CD4-positive, alpha-beta T cell treated with Interleukin-6 for 4 hours (primary cell): Measurements from ENCODE around the gene CAMTA1.
"Not testable (repeated sequence)": the region's sequence is repeated elsewhere in the genome, so short reads cannot be mapped to it uniquely, and the experiment has no call there.

ENCODE experiments used
- DNase-seq: peaks from one replicate; pipeline ENCODE4 v3.0.0-alpha.2; 2020; ENCODE audit warnings: mixed read lengths

The CAMTA1 gene

DNA sequence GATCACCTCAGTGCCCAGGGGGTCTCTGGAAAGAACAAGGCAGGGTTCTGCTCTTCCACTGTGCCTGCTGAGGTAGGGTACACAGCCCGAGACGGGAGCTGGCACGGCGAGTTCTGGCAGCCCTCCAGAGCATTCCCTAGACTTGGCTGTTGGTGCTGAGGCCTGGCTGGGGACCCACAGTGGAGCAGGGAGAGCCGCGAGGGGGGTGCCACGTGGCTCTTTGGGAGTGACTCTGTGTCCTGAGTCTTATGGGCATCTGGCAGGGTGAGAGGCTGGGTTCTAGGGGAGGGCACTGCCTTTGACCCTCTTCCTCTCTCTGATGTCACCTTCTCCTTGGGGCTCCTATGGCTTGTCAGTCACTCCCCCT is 336.4 kb downstream of the CAMTA1 start:
- no peak for DNase-seq

DNA sequence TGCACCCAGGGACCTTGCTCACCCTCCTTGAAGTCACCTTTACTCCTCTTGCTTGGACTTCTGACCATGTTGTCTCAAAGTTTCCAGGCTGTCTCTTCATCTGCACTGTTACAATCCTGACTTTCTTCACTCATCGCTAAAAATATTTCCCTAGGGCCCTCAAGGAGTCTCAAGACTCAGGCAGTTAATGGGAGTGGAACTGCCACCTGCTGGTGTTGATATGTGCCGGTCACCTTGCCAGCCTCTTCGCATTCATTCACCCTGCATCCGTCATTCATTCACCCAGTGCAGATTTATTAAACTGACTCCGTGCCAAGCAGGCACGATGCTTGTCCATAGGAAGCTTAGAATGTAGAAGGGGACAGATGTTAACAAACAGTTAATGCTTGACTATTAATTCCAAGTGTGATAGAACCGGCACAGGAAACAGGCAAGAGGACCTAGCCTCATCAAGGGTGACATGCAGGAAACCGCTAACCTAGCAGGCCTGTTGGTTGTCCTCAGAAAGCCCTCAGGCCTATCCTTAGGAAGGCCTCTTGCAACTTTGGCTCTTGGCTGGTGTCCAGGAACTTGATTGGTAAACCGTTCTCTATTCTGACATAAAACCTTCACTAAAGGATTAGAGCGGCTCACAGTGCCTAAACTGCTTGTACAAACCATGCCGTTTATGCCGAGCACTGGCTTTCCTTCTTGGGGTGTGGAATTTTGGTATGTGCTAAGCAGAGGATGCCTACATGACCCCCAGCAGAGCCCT is 342.2 kb downstream of the CAMTA1 start:
- DNase-seq = no peak

DNA sequence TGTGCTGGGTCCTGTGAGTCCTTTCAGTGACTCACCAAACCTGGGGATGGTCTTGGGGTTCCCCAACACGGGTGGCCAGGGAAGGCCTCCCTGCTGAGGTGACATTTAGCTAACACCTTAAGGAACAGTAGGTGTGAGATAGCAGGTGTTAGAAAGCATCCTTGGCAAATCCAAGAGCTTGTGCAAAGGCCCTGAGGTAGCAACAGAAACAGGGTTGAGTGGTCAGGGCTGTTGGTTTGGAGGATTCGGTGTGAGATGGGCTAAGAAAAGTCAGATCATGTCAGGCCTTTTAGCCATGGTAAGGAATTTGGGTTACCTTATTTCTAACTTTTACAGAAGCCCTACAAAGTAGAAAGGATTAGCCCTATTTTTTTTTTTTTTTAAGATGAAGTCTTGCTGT is 343.0 kb downstream of the CAMTA1 start:
- DNase-seq = no peak

DNA sequence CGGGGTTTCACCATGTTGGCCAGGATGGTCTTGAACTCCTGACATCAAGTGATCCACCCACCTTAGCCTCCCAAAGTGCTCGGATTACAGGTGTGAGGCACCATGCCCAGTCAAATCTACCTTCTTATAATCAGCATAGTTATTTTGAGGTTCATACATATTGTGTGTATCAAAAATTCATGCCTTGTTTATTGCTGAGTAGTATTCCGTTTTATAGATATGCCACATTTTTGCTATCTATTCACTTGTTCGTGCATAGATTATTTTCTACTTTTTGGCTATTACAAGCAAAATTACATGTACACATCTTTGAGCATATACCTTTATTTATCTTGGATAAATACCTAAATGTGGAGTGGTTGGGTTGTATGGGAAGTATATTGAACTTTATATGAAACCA is 344.9 kb downstream of the CAMTA1 start:
- no peak for DNase-seq

DNA sequence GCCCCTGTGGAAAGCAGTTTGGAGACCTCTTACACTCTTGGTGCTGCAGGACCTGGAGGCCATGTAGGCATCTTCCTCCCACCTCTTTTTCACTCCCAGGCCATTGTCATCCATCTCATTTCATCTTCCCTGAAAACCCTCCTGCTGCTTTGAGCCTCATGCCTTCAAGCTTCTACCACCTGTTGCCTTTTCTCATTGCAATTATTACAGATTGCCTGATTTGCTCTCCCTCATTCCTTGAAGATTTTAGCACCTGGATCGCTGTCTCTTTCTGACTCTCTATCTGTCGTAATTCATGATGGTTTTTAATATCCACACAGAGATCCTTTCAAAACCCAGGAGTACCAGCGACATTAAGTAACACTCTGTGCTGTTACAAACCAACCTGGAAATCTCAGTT is 350.2 kb downstream of the CAMTA1 start:
- no peak for DNase-seq

DNA sequence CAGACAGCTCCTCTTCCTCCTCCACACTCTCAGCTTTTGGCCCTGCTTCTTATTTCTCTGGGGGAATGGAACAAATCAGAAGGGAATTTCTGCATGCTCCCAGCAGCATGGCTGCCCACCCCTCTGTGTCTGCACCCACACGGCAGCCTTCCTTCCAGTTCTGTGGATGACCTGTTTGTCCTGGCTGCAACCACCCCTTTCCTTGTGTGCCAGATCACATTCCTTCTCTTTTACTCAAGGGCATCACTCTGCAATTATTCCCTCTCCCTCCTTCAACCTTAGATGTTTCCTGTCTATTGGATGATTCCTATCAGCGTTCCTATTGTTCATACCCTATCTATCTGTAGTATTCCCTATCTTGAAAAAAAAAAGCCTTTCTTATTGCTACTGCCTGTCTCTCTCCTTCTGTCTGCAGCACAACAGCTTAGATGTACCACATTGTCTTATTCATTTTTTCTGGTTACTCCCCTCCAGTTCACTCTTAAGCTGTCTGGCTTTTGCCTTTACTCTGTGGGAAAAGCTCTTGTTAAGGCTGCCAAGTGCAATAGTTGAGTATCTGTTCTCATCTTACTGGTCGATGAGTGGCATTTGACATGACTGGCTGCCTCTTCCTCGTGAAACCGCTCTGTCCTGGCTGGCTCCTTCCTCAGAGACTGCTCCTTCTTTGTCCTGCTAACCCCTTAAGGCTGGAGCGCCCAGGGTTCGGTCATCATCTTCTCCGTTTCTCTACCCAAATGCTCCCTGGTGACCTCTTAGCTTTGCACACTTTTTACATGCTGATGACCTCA is 351.1 kb downstream of the CAMTA1 start:
- no peak for DNase-seq

DNA sequence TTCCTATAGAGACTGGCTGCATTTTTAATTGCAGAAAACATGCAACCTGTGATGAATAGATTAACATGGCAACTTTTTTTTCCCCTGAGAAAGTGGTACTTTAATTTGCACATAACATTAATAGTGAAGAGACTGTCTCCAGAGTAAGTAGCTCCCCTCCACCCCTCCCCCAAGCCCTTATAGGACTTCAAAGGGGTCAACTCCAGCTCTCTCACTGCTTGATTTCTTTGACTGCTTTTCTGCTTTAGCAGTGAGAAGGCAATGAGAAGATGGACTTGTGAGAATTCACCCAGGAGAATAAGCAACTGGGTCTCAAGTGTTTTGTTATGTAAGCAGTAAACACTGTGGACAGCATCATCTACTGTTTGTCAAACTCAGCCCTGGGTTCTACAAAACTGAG is 355.0 kb downstream of the CAMTA1 start:
- DNase-seq = no peak

DNA sequence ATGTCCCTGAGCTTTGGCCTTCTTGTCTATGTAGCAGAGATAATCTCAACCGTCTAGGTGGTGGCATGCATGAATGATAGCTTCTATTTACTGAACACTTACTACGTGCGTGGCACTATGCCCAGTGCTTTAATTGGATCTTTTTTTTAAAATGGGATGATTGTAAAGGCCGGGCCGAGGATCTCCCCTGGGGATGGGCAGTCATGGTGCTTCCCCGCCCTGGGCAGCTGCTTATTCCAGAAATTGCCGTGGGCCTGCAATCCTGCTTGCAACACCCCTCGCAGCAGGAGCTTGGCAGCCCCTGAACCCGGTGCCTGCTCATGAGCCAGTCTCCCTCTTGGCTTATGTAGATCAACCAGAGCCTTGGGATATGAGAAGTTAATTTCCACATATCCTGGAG is 360.7 kb downstream of the CAMTA1 start:
- DNase-seq = no peak

DNA sequence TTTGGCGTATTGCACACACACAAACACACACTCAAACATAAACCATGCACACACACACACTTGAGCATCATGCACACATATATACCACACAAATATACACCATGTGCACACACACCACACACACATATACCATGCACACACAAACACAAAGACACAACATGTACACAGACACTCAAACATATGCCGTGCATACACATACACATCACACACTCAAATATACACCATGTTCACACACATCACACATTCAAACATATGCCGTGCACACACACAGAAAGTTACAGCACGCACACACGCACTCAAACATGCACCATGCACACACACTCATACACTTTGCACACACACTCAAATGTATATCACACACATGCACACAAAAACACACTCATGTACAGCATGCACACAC is 361.5 kb downstream of the CAMTA1 start:
- DNase-seq = no peak

DNA sequence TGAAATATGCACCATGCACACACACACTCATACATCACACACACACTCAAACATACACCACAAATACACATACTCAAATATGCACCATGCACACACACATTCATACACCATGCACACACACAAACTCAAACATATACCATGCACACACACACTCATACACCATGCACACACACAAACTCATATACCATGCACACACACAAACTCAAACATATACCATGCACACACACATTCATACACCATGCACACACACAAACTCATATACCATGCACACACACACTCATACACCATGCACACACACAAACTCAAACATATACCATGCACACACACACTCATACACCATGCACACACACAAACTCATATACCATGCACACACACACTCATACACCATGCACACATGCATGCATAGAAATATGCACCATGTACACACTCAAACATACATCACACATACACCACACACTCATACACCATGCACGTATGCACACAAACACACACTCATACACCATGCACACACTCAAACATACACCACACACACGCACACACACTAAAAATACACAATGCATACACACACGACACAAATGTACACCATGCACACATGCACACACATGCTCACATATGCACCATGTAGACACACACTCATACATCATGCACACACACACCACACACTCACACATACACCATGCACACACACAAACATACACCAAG is 362.5 kb downstream of the CAMTA1 start:
- DNase-seq = not testable (repeated sequence)

DNA sequence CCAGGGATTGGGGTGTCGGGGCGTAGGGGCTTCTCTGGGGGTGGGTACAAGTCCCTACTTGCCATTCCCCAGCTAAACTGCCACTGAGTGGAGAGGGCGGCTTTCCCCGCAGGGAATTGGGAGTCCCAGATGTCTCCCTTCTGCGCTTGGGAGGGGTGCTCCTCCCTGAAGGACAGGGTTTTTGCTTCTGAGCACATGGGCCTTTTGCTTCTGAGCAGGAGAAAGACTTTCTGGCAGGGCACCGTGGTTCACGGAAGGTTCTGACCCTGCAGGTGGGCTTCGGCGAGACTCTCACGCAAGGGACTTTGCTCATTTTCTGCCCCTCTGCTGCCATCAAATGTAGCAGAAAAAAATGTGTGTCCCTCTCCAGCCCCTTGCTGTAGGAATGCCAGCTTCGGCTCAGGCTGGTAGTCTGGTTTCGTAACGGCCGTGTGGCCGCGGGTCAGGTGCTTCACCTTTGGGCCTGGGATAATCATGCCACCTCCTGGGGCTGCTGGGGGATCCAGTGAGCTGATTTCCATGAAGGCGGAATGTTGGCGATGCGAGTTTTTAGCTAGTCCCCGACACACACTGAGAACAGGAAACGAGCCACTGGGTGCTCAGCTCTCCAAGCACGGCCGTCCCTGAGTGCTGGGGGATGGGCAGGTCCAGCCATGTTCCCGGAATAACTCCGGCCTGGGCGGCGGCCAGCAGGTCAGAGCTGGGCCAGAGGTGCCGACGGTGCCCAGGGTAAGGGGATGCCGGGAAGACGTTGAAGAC is 364.0 kb downstream of the CAMTA1 start:
- no peak for DNase-seq

DNA sequence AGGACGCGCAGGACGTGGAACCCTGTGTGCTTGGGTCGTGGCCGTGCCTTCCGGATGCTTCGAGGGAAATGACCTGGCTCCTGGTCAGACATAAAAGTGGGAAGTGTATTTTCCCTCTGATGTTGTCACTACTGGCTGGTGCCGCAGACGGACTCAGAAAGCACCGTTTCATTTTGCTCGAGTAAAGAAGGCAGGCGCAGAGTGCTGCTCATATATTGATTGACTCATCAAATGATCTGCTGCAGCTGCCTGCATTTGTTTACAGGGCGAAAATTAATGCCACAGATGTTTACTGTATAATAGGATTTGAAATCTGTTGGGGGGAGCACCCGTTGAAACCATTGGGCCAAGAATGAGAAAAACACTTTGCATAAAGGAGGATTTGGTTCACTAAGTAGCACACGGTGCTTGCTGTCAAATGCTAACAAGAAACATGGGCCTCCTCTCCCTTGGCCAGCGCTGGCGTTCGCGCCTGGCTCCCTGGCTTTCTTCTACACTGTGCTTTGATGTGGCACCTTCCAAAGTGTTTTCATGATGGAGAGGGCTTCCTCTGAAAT is 365.5 kb downstream of the CAMTA1 start:
- no peak for DNase-seq

DNA sequence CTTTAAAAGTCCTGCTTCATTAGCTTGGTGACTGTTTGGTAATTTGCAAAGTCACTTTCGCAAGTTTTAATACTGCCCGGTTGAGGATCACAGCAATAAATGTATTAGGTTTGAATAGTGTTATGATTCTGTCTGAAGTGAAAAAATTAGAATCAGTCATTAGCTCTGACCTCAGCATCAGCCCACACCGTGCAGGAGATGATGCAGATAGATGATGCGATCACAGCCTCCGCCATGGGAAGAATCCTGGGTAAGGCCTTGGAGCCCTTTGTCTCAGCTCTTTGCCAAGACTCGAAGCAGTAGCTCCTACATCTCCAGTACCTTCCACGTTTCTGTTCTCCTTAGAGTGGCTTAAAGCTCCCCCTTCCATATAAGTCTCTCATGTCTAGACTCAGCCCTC is 366.7 kb downstream of the CAMTA1 start:
- DNase-seq = no peak

DNA sequence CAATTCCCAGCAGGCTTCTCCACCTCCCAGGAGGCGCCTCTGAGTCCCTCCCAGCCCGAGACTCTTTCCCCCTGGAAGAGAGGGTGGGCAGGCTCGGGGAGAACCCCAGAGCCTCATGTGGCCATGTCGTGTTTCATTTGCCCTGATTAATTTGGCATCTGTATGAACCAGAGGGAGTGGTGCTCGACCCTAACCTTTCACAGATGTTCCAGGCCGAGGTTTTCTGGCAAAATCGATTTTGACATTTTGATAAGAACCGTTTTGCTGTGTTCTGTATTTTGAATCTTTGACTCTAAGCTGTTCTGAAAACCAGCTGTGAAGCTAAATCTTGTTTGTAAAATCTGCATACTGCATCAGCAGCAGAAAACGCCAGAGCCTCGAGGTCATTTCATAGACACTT is 367.4 kb downstream of the CAMTA1 start:
- no peak for DNase-seq

DNA sequence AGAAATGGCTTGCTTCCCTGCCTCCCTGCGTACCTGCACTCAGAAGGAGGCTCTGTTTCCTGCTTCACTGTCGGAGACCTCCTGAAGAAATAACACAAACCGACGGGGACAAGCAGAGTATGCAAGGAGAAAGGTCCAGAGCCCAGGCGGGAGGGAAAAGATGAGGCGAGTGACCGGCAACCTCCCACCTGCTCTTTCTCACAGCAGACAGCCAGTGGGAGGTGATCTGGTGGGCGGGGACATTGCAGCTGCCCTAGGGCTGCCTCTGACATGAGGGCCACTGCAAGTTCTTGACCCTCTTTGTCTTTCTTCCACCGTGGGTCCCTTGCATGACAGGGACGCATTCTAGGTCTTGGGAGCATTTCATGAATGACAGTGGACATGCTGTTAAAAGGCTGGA is 368.2 kb downstream of the CAMTA1 start:
- DNase-seq = no peak

DNA sequence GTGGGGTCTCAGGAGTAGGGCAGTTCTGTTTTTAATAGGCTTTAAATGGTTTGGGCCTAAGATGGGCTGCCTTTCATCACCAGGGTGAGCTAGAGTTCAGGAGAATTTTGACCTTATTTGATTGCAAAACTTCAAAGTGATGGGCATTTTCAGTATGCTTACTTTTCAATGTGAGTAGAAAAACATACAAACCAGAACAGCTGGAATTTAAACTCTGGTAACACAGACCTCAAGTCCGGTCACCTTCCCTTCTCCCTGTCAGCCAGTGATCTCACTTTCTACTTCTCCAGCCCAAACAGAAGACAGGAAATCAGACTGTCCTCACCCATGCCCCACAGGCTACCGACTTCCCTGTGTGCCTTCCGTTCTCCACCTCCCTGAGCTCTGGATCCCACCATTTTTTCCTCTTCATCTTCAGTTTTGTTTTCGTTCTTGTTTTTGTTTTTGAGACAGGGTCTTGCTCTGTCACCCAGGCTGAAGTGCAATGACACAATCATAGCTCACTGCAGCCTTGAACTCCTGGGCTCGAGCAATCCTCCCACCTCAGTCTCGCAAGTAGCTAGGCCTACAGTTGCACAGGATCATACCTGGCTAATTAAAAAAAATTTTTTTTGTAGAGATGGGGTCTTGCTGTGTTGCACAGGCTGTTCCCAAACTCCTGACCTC is 374.0 kb downstream of the CAMTA1 start:
- no peak for DNase-seq

DNA sequence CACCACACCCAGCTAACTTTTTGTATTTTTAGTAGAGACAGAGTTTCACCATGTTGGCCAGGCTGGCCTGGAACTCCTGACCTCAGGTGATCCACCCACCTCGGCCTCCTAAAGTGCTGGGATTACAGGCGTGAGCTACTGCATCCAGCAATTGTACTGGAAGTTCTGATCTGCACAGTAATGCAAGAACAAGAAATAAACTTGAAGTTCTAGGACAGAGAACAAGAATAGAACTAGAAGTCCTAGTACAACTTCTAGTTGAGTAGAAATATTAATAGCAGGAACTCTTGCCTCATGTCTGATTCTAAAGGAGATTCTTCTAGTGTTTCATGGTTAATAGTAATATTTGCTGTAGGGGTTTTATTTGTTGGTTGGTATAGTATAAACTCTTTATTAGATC is 383.3 kb downstream of the CAMTA1 start:
- DNase-seq = not testable (repeated sequence)

DNA sequence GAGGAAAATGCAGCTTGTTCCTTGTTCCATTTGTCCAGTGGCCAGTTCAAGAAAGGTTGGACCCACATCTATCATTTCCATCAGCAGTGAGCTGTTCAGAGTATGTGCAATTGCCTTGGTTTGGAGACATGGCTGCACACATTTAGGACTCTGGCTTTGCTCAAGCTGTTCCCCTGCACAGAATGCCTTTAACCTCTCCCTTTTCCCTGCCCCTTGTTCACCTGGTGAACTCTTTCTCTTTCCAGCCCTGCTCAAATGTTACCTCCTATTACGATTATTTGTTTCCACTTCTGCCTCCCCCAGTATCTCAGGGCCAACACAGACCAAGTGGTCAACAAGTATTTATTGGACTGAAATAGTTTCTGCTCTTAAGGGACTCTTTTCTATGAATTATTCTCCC is 385.9 kb downstream of the CAMTA1 start:
- DNase-seq = no peak

DNA sequence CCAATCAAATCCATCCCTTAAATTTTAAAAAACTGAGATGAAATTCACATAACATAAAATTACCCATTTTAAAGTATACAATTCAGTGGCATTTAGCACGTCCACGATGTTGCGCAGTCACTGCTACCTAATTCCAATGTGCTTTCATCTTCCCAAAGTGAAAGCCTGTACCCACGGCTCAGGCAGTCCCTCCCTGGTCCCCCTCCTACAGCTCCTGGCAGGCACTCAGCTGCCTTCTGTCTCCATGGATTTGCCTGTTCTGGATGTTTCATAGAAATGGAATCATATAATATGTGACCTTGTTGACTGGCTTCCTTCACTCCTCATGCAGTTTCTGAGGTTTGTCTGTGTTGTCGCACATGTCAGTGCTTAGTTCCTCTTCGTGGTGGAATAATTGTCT is 386.3 kb downstream of the CAMTA1 start:
- DNase-seq = no peak

DNA sequence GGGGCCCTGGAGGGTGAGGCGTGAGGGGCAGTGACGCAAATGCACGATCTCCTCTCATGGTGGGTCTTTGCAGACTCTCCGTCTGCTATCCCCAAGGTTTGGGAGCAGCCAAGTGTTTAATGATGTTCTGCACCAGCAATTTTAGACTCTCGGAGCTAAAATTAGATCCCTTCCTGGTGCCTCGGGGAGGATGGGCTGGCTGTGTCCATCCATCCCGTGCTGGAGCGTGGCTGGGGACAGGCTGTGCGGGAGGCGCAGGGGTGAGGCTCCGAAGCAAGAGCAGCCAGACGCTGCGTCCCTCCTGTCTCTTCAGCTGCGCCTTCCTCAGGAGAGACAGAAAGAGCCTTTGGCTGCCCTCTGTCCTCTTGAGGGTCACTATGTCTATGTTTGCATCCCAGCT is 387.6 kb downstream of the CAMTA1 start:
- DNase-seq = no peak

DNA sequence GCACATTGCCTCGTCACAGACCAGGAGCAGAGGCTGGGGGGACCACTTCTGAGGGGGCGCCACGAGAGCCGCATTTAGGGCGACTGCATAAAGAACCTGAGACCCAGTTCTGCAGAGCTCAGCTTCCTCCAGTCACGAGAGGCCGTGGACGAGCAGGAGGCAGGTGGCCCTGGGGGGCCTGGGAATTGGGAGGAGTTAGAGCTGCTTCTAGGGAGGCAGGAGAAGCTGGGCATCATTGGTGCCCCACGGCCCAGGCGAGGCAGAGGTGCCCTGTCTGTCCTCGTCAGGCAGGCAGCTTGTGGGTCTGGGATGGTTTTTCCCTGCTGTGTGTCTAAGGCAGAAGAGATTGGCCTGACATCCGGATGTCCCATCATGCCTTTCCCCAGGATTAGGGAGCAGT is 389.3 kb downstream of the CAMTA1 start:
- DNase-seq = no peak
